ENCODE data around the gene TRIM16.
"Not testable (repeated sequence)": the region's sequence is repeated elsewhere in the genome, so short reads cannot be mapped to it uniquely, and the experiment has no call there.

Gene TRIM16

GRCh38 chr17:15613111-15613510 is 71.0 kb downstream of the TRIM16 start:
- not testable (repeated sequence) for H3K4me1 ChIP-seq; H3K36me3 ChIP-seq; H3K9ac ChIP-seq; H3K4me3 ChIP-seq; H3K9me3 ChIP-seq (replicated peaks in 1 of 11); H3K4me2 ChIP-seq; H3K27me3 ChIP-seq; H4K20me1 ChIP-seq; H3K27ac ChIP-seq

- Histone ChIP-seq H3K4me1 (peaks cover 5 to 29% (median 15%) of the 10 kb centered on the region in 10 experiments; a peak in 16 of 20 replicates), H3K4me2 (peak overlapping the region in 2 of 11 experiments; percentile 7 to 18; a peak in 1 of 22 replicates), H3K27me3 (peaks cover 29 to 67% (median 49%) of the 10 kb centered on the region in 11 experiments)
- not testable (repeated sequence) for H3K4me3 ChIP-seq; H4K20me1 ChIP-seq; H3K9me3 ChIP-seq (replicated peaks in 1 of 11); H3K36me3 ChIP-seq; H3K9ac ChIP-seq; H3K27ac ChIP-seq
These were observed 91.2 kb downstream of the TRIM16 start for GRCh38 chr17:15592960-15593359.

- H3K9ac ChIP-seq; H3K27ac ChIP-seq; H3K4me3 ChIP-seq; H4K20me1 ChIP-seq; H3K36me3 ChIP-seq; H3K9me3 ChIP-seq (replicated peaks in 1 of 11): not testable (repeated sequence)
- Histone ChIP-seq H3K4me2 (peak overlapping the region in 6 of 11 experiments; percentile 6 to 33 (median 30); a peak in 7 of 22 replicates), H3K27me3 (peaks cover 39 to 77% (median 58%) of the 10 kb centered on the region in 11 experiments), H3K4me1 (peaks cover 5 to 29% (median 15%) of the 10 kb centered on the region in 10 experiments; a peak in 16 of 20 replicates)
These were observed 92.1 kb downstream of the TRIM16 start for GRCh38 chr17:15591986-15592385.

GRCh38 chr17:15590844-15591243 is 93.3 kb downstream of the TRIM16 start:
- H3K4me3 ChIP-seq; H3K36me3 ChIP-seq; H3K9me3 ChIP-seq (replicated peaks in 1 of 11); H3K27ac ChIP-seq; H4K20me1 ChIP-seq; H3K9ac ChIP-seq: not testable (repeated sequence)
- H3K4me2 ChIP-seq = peak overlapping the region in 4 of 11 experiments; percentile 21 to 34 (median 30); a peak in 3 of 22 replicates
- peaks cover 48 to 88% (median 69%) of the 10 kb centered on the region in 11 experiments for H3K27me3 ChIP-seq
- H3K4me1 ChIP-seq = peaks cover 5 to 29% (median 15%) of the 10 kb centered on the region in 10 experiments; a peak in 16 of 20 replicates

GRCh38 chr17:15589544-15590536 is 94.3 kb downstream of the TRIM16 start:
- Histone ChIP-seq H3K4me1 (peaks cover 5 to 29% (median 15%) of the 10 kb centered on the region in 10 experiments; a peak in 16 of 20 replicates), H3K27me3 (peaks cover 52 to 95% (median 73%) of the 10 kb centered on the region in 11 experiments), H3K4me2 (peak overlapping the region in 10 of 11 experiments; percentile 33 to 71 (median 60); a peak in 16 of 22 replicates)
- not testable (repeated sequence) for H3K27ac ChIP-seq; H3K9me3 ChIP-seq (replicated peaks in 1 of 11); H4K20me1 ChIP-seq; H3K36me3 ChIP-seq; H3K4me3 ChIP-seq; H3K9ac ChIP-seq

GRCh38 chr17:15588017-15588416 is 96.1 kb downstream of the TRIM16 start:
- not testable (repeated sequence) for H4K20me1 ChIP-seq, H3K27ac ChIP-seq
- H3K4me2 ChIP-seq = 0 out of 22 replicates have a peak overlapping the region, but pooled peaks of 1 of the 11 experiments have one; percentile 0

GRCh38 chr17:15583313-15583712 is 100.8 kb downstream of the TRIM16 start:
- not testable (repeated sequence) for H3K27ac ChIP-seq; H3K9me3 ChIP-seq (replicated peaks in 1 of 11); H3K36me3 ChIP-seq; H4K20me1 ChIP-seq; H3K4me3 ChIP-seq; H3K4me1 ChIP-seq; H3K4me2 ChIP-seq; H3K9ac ChIP-seq
- H3K27me3 ChIP-seq = peaks cover 19 to 44% (median 31%) of the 10 kb centered on the region in 11 experiments

More at GRCh38 chr17:15588017-15588416, 96.1 kb downstream of the TRIM16 start:
- H3K9ac ChIP-seq; H3K36me3 ChIP-seq; H3K4me3 ChIP-seq; H3K9me3 ChIP-seq (replicated peaks in 1 of 11): not testable (repeated sequence)
- peaks cover 51 to 85% (median 68%) of the 10 kb centered on the region in 11 experiments for H3K27me3 ChIP-seq
- H3K4me1 ChIP-seq = peaks cover 5 to 29% (median 15%) of the 10 kb centered on the region in 10 experiments; a peak in 16 of 20 replicates

- H3K9ac ChIP-seq; H3K4me3 ChIP-seq; H3K4me2 ChIP-seq; H3K4me1 ChIP-seq; H4K20me1 ChIP-seq; H3K9me3 ChIP-seq (replicated peaks in 1 of 11); H3K36me3 ChIP-seq; H3K27ac ChIP-seq: not testable (repeated sequence)
- H3K27me3 ChIP-seq = peaks cover 4 to 26% (median 12%) of the 10 kb centered on the region in 11 experiments; a peak in 20 of 22 replicates
These were observed 102.6 kb downstream of the TRIM16 start for GRCh38 chr17:15581462-15581861.
